Activated CD8-positive, alpha-beta memory T cell treated with anti-CD3 and anti-CD28 coated beads for 36 hours (primary cell): ENCODE measurements around the gene PRMT3. TPM values are rescaled to one million over a fixed set of nuclear protein-coding genes. Genes with fewer than 3 reads are reported as not detected.

ENCODE experiments used
- CTCF ChIA-PET: fragments of 350-600 bp; sonication (Branson Sonifier 250); formaldehyde crosslinking; loops from one replicate; lab custom pipeline; 2021; ENCODE audit warnings: antibody characterized with exemption; lab: Charles Lee
- POLR2A ChIA-PET: fragments of 350-600 bp; sonication (Branson Sonifier 250); formaldehyde crosslinking; loops from one replicate; lab custom pipeline; 2021; ENCODE audit warnings: antibody characterized with exemption; lab: Charles Lee
- total RNA-seq, 2 experiments: library from RNA; stranded (reverse); gene quantifications; one replicate each; pipeline ENCODE4 v1.2.3, GENCODE V29; 2021

The PRMT3 gene
- total RNA-seq, 2 experiments from 2014 or later: 47.0 to 52.0 TPM

GRCh38 chr11:20448834-20449233 is 61.3 kb downstream of the PRMT3 start:
- ChIA-PET CTCF (no interaction called here), POLR2A (no interaction called here)

GRCh38 chr11:20450829-20451228 is 63.3 kb downstream of the PRMT3 start:
- ChIA-PET POLR2A (no interaction called here), CTCF (no interaction called here)

- ChIA-PET POLR2A (no interaction called here), CTCF (no interaction called here)
Observed at GRCh38 chr11:20451568-20451967, 64.1 kb downstream of the PRMT3 start.

- CTCF ChIA-PET: no interaction called here
- POLR2A ChIA-PET: no interaction called here
Observed at GRCh38 chr11:20452585-20452984, 65.1 kb downstream of the PRMT3 start.

GRCh38 chr11:20453657-20454316 is 66.3 kb downstream of the PRMT3 start:
- ChIA-PET CTCF (no interaction called here), POLR2A (no interaction called here)

- ChIA-PET CTCF (no interaction called here), POLR2A (no interaction called here)
Observed at GRCh38 chr11:20457001-20457799, 69.7 kb downstream of the PRMT3 start.

GRCh38 chr11:20457934-20458680 is 70.6 kb downstream of the PRMT3 start:
- CTCF ChIA-PET: no interaction called here
- POLR2A ChIA-PET: no interaction called here

- CTCF ChIA-PET: no interaction called here
- POLR2A ChIA-PET: no interaction called here
Observed at GRCh38 chr11:20458905-20459632, 71.6 kb downstream of the PRMT3 start.

GRCh38 chr11:20459865-20460264 is 72.3 kb downstream of the PRMT3 start:
- ChIA-PET CTCF (no interaction called here), POLR2A (no interaction called here)

- ChIA-PET CTCF (no interaction called here), POLR2A (no interaction called here)
Observed at GRCh38 chr11:20464518-20464917, 77.0 kb downstream of the PRMT3 start.

- ChIA-PET POLR2A (no interaction called here), CTCF (no interaction called here)
Observed at GRCh38 chr11:20467487-20468185, 80.1 kb downstream of the PRMT3 start.

- POLR2A ChIA-PET: no interaction called here
- CTCF ChIA-PET: no interaction called here
Observed at GRCh38 chr11:20470348-20470747, 82.8 kb downstream of the PRMT3 start.

- ChIA-PET POLR2A (interaction anchor here (0.6 kb wide), 1 partner anchor 1853 kb away, joined by 5 read pairs; no protein-coding TSS in a partner anchor), CTCF (interaction anchor here (1.5 kb wide), 1 partner anchor 17 kb away, joined by 3 read pairs; no protein-coding TSS in a partner anchor)
Observed at GRCh38 chr11:20471929-20472328, 84.4 kb downstream of the PRMT3 start.

GRCh38 chr11:20474176-20474881 is 86.8 kb downstream of the PRMT3 start:
- ChIA-PET CTCF (no interaction called here), POLR2A (no interaction called here)

GRCh38 chr11:20474882-20475517 is 87.5 kb downstream of the PRMT3 start:
- CTCF ChIA-PET: no interaction called here
- POLR2A ChIA-PET: no interaction called here

- POLR2A ChIA-PET: no interaction called here
- CTCF ChIA-PET: no interaction called here
Observed at GRCh38 chr11:20477418-20478090, 90.0 kb downstream of the PRMT3 start.

- ChIA-PET POLR2A (no interaction called here), CTCF (no interaction called here)
Observed at GRCh38 chr11:20479513-20479912, 92.0 kb downstream of the PRMT3 start.
